Stimulated activated CD8-positive, alpha-beta memory T cell treated with anti-CD3 and anti-CD28 coated beads, Interleukin-15, amount 100 ng/mL, for 48 hours (primary cell): ENCODE data around the gene GFRA1.

ENCODE experiments used
- DNase-seq, 2 donors: peaks; one replicate each; pipeline ENCODE4 v3.0.0-alpha.2; 2020; ENCODE audit warnings: low read depth in 2 of 2

GFRA1 gene

DNA sequence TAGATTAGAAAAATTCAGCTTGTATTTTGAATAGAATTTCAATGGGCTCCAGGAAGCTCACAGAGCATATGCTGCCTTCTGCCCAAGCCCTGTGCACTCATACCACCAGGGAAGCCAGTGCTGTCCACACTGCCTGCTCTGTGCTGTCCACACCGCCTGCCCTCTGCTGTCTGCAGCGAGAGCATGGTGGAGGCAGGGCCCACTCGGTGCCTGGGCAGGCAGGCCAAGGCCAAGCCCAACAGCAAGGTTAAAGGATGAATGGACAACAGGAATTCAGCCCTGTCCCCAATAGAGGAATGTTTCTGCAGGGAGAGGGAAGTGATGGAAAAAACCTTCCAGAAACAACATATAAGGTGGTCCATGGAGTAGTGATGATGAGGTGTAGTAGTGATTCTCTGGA is 146.8 kb downstream of the GFRA1 start:
- no peak for DNase-seq

- no peak for DNase-seq
These were observed 147.8 kb downstream of the GFRA1 start for GRCh38 chr10:116125180-116125579.

DNA sequence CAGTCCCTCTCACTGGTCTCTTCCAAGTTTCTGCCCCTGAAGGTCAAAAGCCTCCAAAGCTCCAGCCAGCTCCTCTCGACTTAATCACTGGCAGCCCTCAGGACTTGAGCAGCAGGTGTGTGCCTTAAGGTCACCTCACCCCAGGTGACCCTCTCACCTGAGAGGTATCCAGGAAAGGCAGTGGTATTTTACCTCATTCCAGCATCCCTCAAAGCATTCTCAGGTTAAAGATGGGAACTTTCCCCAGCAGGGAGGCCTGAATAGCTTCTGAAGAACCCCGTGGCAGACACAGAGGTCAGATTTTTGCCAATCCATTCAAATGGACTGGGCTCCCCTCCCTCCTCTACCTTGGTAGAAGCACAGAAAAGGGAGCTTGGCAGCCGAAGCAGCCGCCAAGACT is 148.2 kb downstream of the GFRA1 start:
- DNase-seq: no peak

GRCh38 chr10:116122664-116123063 is 150.3 kb downstream of the GFRA1 start:
- no peak for DNase-seq

DNA sequence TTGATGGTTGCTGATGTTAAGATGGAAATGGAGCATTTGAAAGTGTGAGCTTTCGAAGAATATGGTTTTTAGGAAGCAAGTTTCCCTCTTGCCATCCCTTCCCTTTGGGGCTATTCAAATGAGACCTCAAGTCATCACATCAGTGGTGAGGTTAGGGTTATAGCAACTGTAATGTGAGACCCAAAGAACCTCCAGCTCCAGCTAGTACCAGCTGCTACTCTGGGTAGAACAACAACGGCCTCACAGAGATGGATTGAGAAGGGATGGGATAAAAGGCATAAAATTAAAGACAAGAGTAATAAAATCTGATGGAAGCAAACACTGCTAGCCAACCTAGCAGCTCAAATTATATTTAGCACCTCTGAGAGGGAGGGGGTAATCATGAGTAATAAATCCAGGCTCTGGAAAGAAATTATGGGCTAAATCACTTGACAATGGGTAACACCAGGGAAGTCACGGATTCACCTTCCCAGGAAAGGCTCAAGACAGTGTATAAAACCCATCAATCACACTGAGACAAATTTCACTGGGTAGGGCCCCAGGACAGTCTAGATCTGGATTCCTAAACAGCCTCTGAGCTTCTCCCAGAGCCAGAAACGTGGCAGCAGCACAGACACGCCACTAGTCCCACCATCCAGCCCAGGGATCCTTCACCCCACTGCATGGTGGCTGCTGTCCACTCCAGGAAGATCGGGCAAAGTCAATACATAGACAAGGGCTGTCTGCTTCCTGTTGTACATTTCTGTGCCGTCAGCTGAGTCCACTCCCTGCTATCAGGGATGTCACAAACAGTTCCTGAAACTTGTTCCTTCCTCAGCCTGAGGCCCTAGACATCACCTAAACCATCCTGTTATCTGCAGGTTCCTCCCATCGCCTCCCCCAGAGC is 151.1 kb downstream of the GFRA1 start:
- no peak for DNase-seq

- DNase-seq: no peak
These were observed 152.1 kb downstream of the GFRA1 start for GRCh38 chr10:116120688-116121455.

- DNase-seq: no peak
These were observed 154.2 kb downstream of the GFRA1 start for GRCh38 chr10:116118847-116119246.

GRCh38 chr10:116115797-116116196 is 157.2 kb downstream of the GFRA1 start:
- DNase-seq: no peak

- no peak for DNase-seq
These were observed 157.9 kb downstream of the GFRA1 start for GRCh38 chr10:116115036-116115641.

- no peak for DNase-seq
These were observed 159.1 kb downstream of the GFRA1 start for GRCh38 chr10:116113721-116114501.

- DNase-seq: no peak
These were observed 160.5 kb downstream of the GFRA1 start for GRCh38 chr10:116112232-116113231.

GRCh38 chr10:116111483-116112095 is 161.4 kb downstream of the GFRA1 start:
- no peak for DNase-seq

DNA sequence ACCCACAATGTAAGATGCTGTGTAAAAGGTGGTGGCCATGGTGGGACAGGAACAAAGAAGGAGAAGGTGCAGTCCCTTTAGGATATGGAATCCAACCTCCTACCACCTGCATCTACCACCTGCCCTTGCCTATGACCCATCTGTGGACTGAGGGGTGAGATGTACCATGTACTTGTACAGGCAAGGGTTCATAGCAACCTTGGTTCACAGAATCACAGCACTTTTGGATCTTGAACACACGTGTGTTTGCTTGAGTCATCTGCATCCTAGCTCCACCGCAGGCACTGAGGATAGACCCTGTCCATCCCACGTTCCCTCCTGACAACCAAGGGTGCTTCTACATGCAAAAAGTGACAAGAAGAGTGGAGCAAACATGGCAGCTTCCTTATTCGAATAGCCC is 162.3 kb downstream of the GFRA1 start:
- DNase-seq: no peak

DNA sequence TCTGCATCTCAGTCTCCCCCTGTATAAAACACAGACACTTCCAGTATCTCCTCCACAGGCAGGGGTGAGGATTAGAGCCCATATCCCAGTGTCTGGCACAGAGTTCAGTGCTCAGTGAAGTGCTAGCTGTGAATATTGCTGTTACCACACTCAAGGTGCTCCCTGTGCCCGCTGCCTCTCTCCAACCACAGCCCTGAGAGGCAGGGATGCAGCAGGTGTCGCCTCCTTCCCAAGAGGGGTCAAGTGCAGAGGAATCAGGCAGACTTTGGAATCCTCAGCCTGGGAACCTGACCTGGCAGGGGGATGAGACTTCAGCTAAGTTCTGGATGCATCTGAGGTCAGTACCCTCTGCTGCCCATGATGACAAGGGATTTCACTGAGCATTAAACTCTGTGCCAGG is 163.1 kb downstream of the GFRA1 start:
- DNase-seq: no peak

DNA sequence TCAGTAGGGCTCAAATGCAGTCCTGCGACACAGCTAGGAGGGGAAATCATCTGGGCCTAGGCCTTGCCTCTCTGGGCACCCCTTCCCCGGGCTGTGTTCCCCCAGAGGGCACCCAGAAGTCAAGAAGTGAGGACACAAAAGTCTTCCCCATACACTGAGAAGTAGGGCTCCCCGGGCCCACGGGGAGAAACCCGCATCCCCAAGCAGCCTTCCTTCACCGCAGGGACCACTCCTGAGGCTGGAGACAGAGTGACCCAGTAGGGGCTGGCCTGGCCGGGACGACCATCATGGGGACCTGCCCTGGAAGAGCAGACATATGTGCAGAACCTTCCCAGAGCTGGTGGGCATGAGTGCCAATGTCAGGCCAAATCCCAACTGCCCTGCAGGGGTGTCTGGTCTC is 163.5 kb downstream of the GFRA1 start:
- no peak for DNase-seq

DNA sequence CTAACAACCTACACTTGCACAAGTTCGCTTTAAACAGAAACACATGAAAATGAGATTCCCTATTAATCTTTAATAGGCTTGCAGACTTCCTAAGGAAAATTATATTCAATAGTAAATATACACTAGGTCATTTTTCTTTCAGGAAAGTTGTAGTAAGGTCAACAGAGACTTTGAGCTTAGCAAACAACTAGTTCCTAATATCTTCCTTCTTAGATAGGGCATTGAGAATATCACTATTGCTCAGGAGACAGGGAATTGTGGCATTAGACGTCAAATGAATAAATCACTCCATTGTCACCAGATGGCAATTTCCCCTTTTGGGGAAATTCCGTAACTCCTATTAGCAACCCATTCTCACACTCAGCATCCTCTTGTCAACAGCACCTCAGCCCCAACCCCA is 164.9 kb downstream of the GFRA1 start:
- DNase-seq: no peak

- no peak for DNase-seq
These were observed 166.4 kb downstream of the GFRA1 start for GRCh38 chr10:116106611-116107010.

DNA sequence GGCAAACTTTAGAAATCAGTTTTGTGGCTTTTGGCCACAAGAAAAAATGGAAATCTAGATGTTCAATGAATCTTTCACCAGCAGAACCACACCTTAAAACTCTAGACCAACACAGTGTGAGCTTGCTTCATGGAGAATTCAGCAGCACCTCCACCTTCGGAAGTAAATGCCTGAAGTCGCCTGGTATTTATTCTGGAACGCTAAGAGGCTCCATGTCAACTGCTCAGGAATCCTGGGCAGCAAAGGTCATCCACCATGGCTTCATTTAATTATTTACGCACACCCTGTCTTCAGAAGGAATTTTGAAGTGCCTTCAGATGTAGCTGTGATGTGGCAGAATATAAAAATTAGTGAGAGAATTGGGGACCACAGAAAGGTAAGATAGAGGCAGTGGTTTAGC is 167.7 kb downstream of the GFRA1 start:
- no peak for DNase-seq

DNA sequence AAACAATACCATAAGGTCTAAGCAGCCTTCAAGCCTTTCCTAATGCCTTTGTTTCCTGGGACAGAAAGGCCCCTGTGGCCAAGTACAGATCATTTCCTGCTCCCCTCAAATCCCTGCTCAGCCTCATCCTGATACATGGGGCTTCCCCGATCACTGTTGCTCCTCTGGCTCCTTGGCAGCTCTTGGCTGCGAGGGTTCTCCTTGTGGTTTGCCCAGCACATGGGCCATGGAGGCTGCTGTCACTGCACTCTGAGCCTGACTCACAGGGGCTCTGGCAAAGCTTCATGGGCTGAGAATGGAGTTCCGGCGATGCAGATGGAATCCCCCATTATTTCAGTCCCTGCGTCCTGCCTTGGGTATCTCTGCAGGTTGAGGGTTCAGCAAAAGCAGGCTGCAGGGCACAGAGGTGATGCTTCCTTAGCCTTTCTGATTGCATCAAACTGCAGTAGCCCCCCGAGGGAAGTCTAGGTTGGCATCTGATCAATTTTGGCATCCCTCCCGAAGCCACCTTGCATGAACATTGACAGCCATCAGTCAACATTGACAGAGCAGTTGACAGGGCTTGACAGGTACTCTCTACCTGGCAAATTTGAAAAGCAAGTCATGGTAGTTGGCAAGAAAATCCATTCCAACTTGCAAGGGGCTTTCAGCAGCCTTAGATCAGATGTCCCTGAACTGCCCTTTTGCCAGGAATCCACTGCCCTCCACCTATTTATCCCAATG is 168.6 kb downstream of the GFRA1 start:
- DNase-seq: no peak
